Vagina (tissue), 2 donors: ENCODE measurements around the gene IFT20. TPM values are rescaled to one million over a fixed set of nuclear protein-coding genes. Genes with fewer than 3 reads are reported as not detected.

ENCODE experiments used
- DNase-seq, 2 donors: peaks; one replicate each; pipeline ENCODE4 v3.0.0-alpha.2; 2017; ENCODE audit errors: extremely low spot score in 2 of 2
- H3K27ac ChIP-seq: fragments of 200-600 bp; sonication (generic); one replicate; pipeline ENCODE4 v1.5.1; 2019
- H3K27me3 ChIP-seq: fragments of 200-600 bp; sonication (generic); one replicate; pipeline ENCODE4 v1.5.1; 2019
- H3K36me3 ChIP-seq, 2 donors: fragments of 200-600 bp; sonication (generic); one replicate each; pipeline ENCODE4 v1.5.1; 2017 to 2019
- H3K4me1 ChIP-seq: fragments of 200-600 bp; sonication (generic); one replicate; pipeline ENCODE4 v1.5.1; 2019
- H3K4me3 ChIP-seq, 2 donors: fragments of 200-600 bp; sonication (generic); 1 replicate in 1 of 2; 2 replicates in 1 of 2; pipeline ENCODE4 v1.5.1; 2016 to 2019
- H3K9me3 ChIP-seq: fragments of 200-600 bp; sonication (generic); one replicate; pipeline ENCODE4 v1.5.1; 2019
- POLR2A ChIP-seq, 2 donors: fragments of 450-650 bp; IDR thresholded peaks; one replicate each; pipeline ENCODE4 v1.6.1; 2017; ENCODE audit warnings: antibody characterized with exemption in 2 of 2, mild to moderate bottlenecking in 2 of 2, moderate library complexity in 2 of 2
- POLR2AphosphoS5 ChIP-seq, 2 donors: sonication (generic); formaldehyde crosslinking; IDR thresholded peaks; one replicate each; pipeline ENCODE4 v1.9.0; 2017; ENCODE audit warnings: antibody characterized with exemption in 2 of 2, mild to moderate bottlenecking in 2 of 2, low read depth in 1 of 2; ENCODE audit not compliant: insufficient read depth in 1 of 2
- intact Hi-C: fragments of 100-400 bp; cut with DNase I; formaldehyde crosslinking; loops from one replicate; pipeline ENCODE4 v1.15.1; 2023
- total RNA-seq: library from RNA; depleted of rRNA; stranded (reverse); fragments of >200 nt; gene quantifications from one replicate; pipeline ENCODE4 v1.2.3, GENCODE V29; 2016
- TF ChIP-seq, protein P1 (sequence below), 3 experiments: fragments of 450-650 bp in 2 of 3; fragments of 200-600 bp in 1 of 3; sonication (generic) in 1 of 3; IDR thresholded peaks; one replicate each; pipeline ENCODE4 v1.5.1; 2017 to 2019; ENCODE audit warnings: antibody characterized with exemption in 3 of 3, mild to moderate bottlenecking in 2 of 3, moderate library complexity in 2 of 3

Gene IFT20
- total RNA-seq, 1 donor from 2014 or later = 42.5 TPM

- Histone ChIP-seq H3K36me3 (no peaks in the 10 kb centered on the region), H3K4me3 (no peak overlapping the region), H3K27ac (no peak overlapping the region), H3K9me3 (no peaks in the 10 kb centered on the region), H3K4me1 (no peaks in the 10 kb centered on the region), H3K27me3 (no peaks in the 10 kb centered on the region)
- intact Hi-C loops = no loop called here
- no peak for TF ChIP-seq POLR2AphosphoS5 (IDR thresholded peaks at IDR 0.05; ENCODE audit: insufficient read depth in 1 of 2, low read depth in 1 of 2)
- TF ChIP-seq, protein P1, sequence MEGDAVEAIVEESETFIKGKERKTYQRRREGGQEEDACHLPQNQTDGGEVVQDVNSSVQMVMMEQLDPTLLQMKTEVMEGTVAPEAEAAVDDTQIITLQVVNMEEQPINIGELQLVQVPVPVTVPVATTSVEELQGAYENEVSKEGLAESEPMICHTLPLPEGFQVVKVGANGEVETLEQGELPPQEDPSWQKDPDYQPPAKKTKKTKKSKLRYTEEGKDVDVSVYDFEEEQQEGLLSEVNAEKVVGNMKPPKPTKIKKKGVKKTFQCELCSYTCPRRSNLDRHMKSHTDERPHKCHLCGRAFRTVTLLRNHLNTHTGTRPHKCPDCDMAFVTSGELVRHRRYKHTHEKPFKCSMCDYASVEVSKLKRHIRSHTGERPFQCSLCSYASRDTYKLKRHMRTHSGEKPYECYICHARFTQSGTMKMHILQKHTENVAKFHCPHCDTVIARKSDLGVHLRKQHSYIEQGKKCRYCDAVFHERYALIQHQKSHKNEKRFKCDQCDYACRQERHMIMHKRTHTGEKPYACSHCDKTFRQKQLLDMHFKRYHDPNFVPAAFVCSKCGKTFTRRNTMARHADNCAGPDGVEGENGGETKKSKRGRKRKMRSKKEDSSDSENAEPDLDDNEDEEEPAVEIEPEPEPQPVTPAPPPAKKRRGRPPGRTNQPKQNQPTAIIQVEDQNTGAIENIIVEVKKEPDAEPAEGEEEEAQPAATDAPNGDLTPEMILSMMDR (IDR thresholded peaks at IDR 0.05) = no peak
- no peak for DNase-seq
Observed at GRCh38 chr17:28291780-28292330, 43.4 kb downstream of the IFT20 start.

- Histone ChIP-seq H3K9me3 (no peaks in the 10 kb centered on the region), H3K4me1 (no peaks in the 10 kb centered on the region), H3K27ac (no peak overlapping the region), H3K27me3 (no peaks in the 10 kb centered on the region), H3K36me3 (no peaks in the 10 kb centered on the region), H3K4me3 (no peak overlapping the region)
- no peak for DNase-seq
- TF ChIP-seq POLR2A (IDR thresholded peaks at IDR 0.05) (no peak), POLR2AphosphoS5 (IDR thresholded peaks at IDR 0.05; ENCODE audit: insufficient read depth in 1 of 2, low read depth in 1 of 2) (no peak)
- TF ChIP-seq, protein P1 (IDR thresholded peaks at IDR 0.05) = no peak
- intact Hi-C loops = no loop called here
Observed at GRCh38 chr17:28290703-28291102, 44.6 kb downstream of the IFT20 start.

- H3K27me3 ChIP-seq = no peaks in the 10 kb centered on the region
- H3K4me1 ChIP-seq = no peaks in the 10 kb centered on the region
- no peaks in the 10 kb centered on the region for H3K36me3 ChIP-seq
- H3K4me3 ChIP-seq = no peak overlapping the region
- no peak for DNase-seq
- TF ChIP-seq POLR2A (IDR thresholded peaks at IDR 0.05) (no peak), POLR2AphosphoS5 (IDR thresholded peaks at IDR 0.05; ENCODE audit: insufficient read depth in 1 of 2, low read depth in 1 of 2) (no peak)
- TF ChIP-seq, protein P1 (IDR thresholded peaks at IDR 0.05) = no peak
- no peaks in the 10 kb centered on the region for H3K9me3 ChIP-seq
- intact Hi-C loops = no loop called here
- no peak overlapping the region for H3K27ac ChIP-seq
Observed at GRCh38 chr17:28285965-28286364, 49.3 kb downstream of the IFT20 start.

DNA sequence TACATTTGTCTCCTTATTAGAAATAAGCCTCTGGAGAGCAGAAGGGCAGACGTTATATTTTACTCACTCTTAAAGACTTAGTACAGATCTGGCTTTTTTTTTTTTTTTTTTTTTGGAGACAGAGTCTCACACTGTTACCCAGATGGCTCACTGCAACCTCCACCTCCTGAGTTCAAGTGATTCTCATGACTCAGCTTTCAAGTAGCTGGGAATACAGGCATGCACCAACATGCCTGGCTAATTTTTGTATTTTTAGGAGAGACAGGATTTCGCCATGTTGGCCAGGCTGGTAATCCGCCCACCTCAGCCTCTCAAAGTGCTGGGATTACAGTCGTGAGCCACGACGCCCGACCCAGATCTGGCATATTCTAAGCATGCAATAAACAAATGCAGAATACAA is 52.7 kb downstream of the IFT20 start:
- no peaks in the 10 kb centered on the region for H3K9me3 ChIP-seq
- no peaks in the 10 kb centered on the region for H3K36me3 ChIP-seq
- DNase-seq = no peak
- intact Hi-C loops = no loop called here
- TF ChIP-seq POLR2AphosphoS5 (IDR thresholded peaks at IDR 0.05; ENCODE audit: insufficient read depth in 1 of 2, low read depth in 1 of 2) (peak in 1 of 2 donors; percentile 51), POLR2A (IDR thresholded peaks at IDR 0.05) (no peak)
- TF ChIP-seq, protein P1 (IDR thresholded peaks at IDR 0.05) = no peak
- no peak overlapping the region for H3K27ac ChIP-seq
- H3K27me3 ChIP-seq = no peaks in the 10 kb centered on the region
- no peaks in the 10 kb centered on the region for H3K4me1 ChIP-seq
- H3K4me3 ChIP-seq = no peak overlapping the region

GRCh38 chr17:28280826-28281225 is 54.4 kb downstream of the IFT20 start:
- intact Hi-C loops = no loop called here
- Histone ChIP-seq H3K27ac (no peak overlapping the region), H3K4me3 (no peak overlapping the region), H3K36me3 (no peaks in the 10 kb centered on the region), H3K27me3 (no peaks in the 10 kb centered on the region), H3K4me1 (no peaks in the 10 kb centered on the region), H3K9me3 (no peaks in the 10 kb centered on the region)
- no peak for DNase-seq
- TF ChIP-seq POLR2A (IDR thresholded peaks at IDR 0.05) (no peak), POLR2AphosphoS5 (IDR thresholded peaks at IDR 0.05; ENCODE audit: insufficient read depth in 1 of 2, low read depth in 1 of 2) (no peak)
- TF ChIP-seq, protein P1 (IDR thresholded peaks at IDR 0.05) = no peak
